Stimulated activated CD4-positive, alpha-beta T cell treated with anti-CD3 and anti-CD28 coated beads, Interleukin-2, amount 100 ng/mL, for 4 hours (primary cell): ENCODE measurements around the gene SRGAP2B.
"Not testable (repeated sequence)": the region's sequence is repeated elsewhere in the genome, so short reads cannot be mapped to it uniquely, and the experiment has no call there.

Experiments used
- DNase-seq: peaks from one replicate; pipeline ENCODE4 v3.0.0-alpha.2; 2020; ENCODE audit warnings: low read depth

Gene SRGAP2B

DNA sequence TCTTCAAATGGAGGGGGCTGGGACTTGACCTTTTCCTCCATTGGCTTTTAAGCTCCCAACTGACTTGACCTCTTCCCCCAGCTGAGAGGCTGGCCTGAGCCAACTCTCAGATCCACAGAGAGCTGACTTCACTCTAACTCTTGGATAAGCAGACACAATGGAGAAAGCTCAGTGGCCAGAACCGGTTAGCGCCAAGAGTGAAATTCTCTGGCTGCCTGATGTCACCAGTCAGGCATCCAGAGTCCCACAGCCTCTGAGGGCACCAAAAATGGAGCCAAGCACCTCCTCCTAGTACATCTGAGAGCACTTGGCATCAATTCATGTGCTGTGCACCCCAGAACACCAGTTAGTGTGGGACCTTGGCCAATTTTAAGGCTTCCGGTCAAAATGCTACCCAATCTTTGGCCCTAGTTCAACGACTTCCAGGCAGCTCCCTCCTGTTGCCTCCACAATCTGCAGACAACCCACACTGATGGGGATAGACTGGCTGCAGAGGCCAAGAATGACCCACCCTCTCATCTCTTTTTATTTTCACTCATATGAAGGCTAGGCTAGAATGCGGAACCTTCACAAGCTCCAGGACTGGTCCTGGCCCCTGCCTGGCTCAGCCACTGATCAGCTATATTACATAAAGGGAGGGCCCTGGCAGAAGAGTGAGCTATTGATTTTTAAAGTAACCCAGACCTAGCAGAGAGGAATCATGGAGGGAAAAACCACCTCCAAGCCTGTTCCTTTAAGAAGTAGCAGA is 200.5 kb downstream of the SRGAP2B start:
- DNase-seq: not testable (repeated sequence)

- DNase-seq: not testable (repeated sequence)
These were observed 201.3 kb downstream of the SRGAP2B start for GRCh38 chr1:144893710-144894438.

DNA sequence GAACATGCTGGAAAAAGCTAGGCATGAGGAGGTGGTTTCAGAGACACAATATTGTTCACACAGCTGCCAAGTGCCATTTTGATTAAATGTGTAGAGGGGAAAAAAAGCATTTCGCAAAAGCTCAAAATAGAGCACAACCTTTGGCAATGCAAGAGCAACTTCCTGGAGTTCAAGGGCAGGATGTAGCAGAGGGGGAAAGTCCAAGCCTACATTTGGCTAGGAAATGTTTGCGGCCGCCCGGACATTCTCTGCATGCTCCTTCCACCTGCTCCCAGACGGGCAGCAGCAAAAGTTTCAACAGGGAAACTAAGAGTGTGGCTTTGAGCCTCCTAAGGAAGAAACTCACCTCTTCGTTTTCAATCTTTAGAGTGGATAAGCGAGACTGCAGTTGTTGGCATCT is 202.1 kb downstream of the SRGAP2B start:
- DNase-seq: not testable (repeated sequence)

GRCh38 chr1:144889450-144890115 is 205.5 kb downstream of the SRGAP2B start:
- DNase-seq: not testable (repeated sequence)

GRCh38 chr1:144883022-144883421 is 212.1 kb downstream of the SRGAP2B start:
- DNase-seq: not testable (repeated sequence)

DNA sequence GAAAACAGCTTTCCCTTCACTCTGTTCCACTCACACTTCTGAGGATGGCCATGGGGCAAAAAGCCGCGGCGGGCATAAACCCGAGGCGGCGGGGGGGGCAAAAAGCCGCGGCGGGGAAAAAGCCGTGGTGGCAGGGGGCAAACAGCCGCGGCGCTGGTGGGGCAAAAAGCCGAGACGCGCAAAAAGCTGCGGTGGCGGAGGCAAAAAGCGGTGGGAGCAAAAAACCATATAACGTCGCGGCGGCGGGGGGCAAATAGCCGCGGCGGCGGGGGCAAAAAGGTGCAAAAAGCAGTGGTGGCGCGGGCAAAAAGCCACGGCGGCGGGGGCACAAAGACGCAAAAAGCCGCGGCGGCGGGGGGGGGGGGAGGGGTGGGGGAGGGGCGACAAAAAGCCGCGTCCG is 212.8 kb downstream of the SRGAP2B start:
- DNase-seq: not testable (repeated sequence)

DNA sequence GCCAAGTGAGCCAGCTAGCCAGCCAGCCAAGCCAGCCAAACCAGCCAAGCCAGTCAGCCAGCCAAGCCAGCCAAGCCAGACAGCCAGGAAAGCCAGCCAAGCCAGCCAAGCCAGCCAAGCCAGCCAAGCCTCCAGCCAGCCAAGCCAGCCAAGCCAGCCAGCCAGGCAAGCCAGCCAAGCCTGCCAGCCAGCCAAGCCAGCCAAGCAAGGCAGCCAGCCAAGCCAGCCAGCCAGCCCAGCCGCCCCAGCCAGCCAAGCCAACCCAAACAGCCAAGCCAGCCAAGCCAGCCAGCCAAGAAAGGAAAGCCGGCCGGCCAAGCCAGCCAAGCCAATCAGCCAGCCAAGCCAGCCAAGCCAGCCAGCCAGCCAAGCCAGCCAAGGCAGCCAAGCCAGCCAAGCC is 236.5 kb downstream of the SRGAP2B start:
- DNase-seq: not testable (repeated sequence)
